GM21529 (cell line): ENCODE results near the gene PTPRT.
"Not testable (repeated sequence)": the region's sequence is repeated elsewhere in the genome, so short reads cannot be mapped to it uniquely, and the experiment has no call there.

ENCODE experiments used
- ATAC-seq: cut with Tn5 transposase; IDR thresholded peaks from one replicate; pipeline ENCODE4 v1.9.1; 2021; ENCODE audit not compliant: unreplicated experiment

PTPRT gene

GRCh38 chr20:42258564-42259302 is 931.0 kb downstream of the PTPRT start:
- ATAC-seq = no peak

- ATAC-seq = no peak
These were observed 933.9 kb downstream of the PTPRT start for GRCh38 chr20:42255821-42256220.

- ATAC-seq = no peak
These were observed 935.0 kb downstream of the PTPRT start for GRCh38 chr20:42254673-42255072.

- no peak for ATAC-seq
These were observed 937.6 kb downstream of the PTPRT start for GRCh38 chr20:42252116-42252515.

GRCh38 chr20:42218621-42219374 is 970.9 kb downstream of the PTPRT start:
- ATAC-seq = no peak

GRCh38 chr20:42214074-42214473 is 975.6 kb downstream of the PTPRT start:
- ATAC-seq = no peak

GRCh38 chr20:42212391-42212790 is 977.3 kb downstream of the PTPRT start:
- no peak for ATAC-seq

GRCh38 chr20:42206557-42206956 is 983.1 kb downstream of the PTPRT start:
- ATAC-seq = not testable (repeated sequence)

- ATAC-seq = no peak
These were observed 985.5 kb downstream of the PTPRT start for GRCh38 chr20:42204109-42204660.

- no peak for ATAC-seq
These were observed 992.1 kb downstream of the PTPRT start for GRCh38 chr20:42197599-42197998.

GRCh38 chr20:42193119-42193518 is 996.6 kb downstream of the PTPRT start:
- ATAC-seq = no peak

GRCh38 chr20:42192321-42192720 is 997.4 kb downstream of the PTPRT start:
- ATAC-seq = no peak

- no peak for ATAC-seq
These were observed 998.4 kb downstream of the PTPRT start for GRCh38 chr20:42191140-42191860.

GRCh38 chr20:42190084-42190483 is 999.6 kb downstream of the PTPRT start:
- no peak for ATAC-seq

GRCh38 chr20:42186337-42186736 is 1003.4 kb downstream of the PTPRT start:
- ATAC-seq = no peak

GRCh38 chr20:42183147-42183546 is 1006.6 kb downstream of the PTPRT start:
- no peak for ATAC-seq

- no peak for ATAC-seq
These were observed 1008.6 kb downstream of the PTPRT start for GRCh38 chr20:42181064-42181463.

GRCh38 chr20:42179768-42180167 is 1009.9 kb downstream of the PTPRT start:
- ATAC-seq = no peak

GRCh38 chr20:42173440-42173839 is 1016.3 kb downstream of the PTPRT start:
- no peak for ATAC-seq

- ATAC-seq = no peak
These were observed 1025.4 kb downstream of the PTPRT start for GRCh38 chr20:42164121-42164890.
